Pancreas (tissue), 10 donors: Measurements from ENCODE around the gene PRAMEF7. TPM values are rescaled to one million over a fixed set of nuclear protein-coding genes. Genes with fewer than 3 reads are reported as not detected.
"Not testable (repeated sequence)": the region's sequence is repeated elsewhere in the genome, so short reads cannot be mapped to it uniquely, and the experiment has no call there.

Experiments used
- ATAC-seq, 4 donors: fragments of 200-7000 bp; cut with Tn5 transposase; one replicate each; pipeline versions ENCODE4 v1.8.0 to v1.9.1; 2020; ENCODE audit warnings: mild to moderate bottlenecking in 4 of 4, moderate library complexity in 4 of 4
- DNase-seq, 6 donors: peaks; one replicate each; pipeline ENCODE4 v3.0.0-alpha.2; 2020
- FAIRE-seq: peaks from 2 replicates; lab custom pipeline; 2012; peaks lifted over from hg19 to GRCh38; lab: Jason Lieb, UNC
- H3K27ac ChIP-seq, 4 donors: fragments of 200-600 bp; sonication (generic); 1 replicate in 3 of 4; 2 replicates in 1 of 4; pipeline versions ENCODE4 v1.5.0 to v1.8.0; 2020
- H3K27me3 ChIP-seq, 4 donors: fragments of 200-600 bp; one replicate each; pipeline ENCODE4 v1.8.0; 2021
- H3K36me3 ChIP-seq, 3 donors: fragments of 200-600 bp; sonication (generic) in 1 of 3; one replicate each; pipeline versions ENCODE4 v1.5.0 to v1.8.0; 2020 to 2021
- H3K4me1 ChIP-seq, 3 donors: fragments of 200-600 bp; one replicate each; pipeline ENCODE4 v1.8.0; 2021
- H3K4me3 ChIP-seq, 4 donors: fragments of 200-600 bp; sonication (generic) in 2 of 4; one replicate each; pipeline versions ENCODE4 v1.5.0 to v1.8.0; 2020 to 2021
- H3K9me3 ChIP-seq, 4 donors: fragments of 200-600 bp; one replicate each; pipeline ENCODE4 v1.8.0; 2021
- WGBS, 2 donors: extraction: QIAGEN DNeasy Blood & Tissue Kit; methylation state at CpG; one replicate each; pipeline ENCODE4 v1.1.7; 2013; 5-methylcytosine and 5-hydroxymethylcytosine counted together
- intact Hi-C, 3 donors: fragments of 100-400 bp; cut with DNase I; formaldehyde crosslinking; loops; one replicate each; pipeline versions ENCODE4 v1.11.1 to v1.14.2; 2022
- polyA plus RNA-seq, 2 donors: library from polyadenylated mRNA; stranded (reverse); fragments of 200-250 nt; gene quantifications; one replicate each; pipeline ENCODE4 v1.2.3, GENCODE V29; 2013
- total RNA-seq, 6 donors: library from RNA; stranded (reverse); fragmentation: NEBNext Ultra II Directional in 4 of 6; extraction: Animal tissue kit (Norgen Biotek cat#: 25700) in 4 of 6; gene quantifications; one replicate each; pipeline versions ENCODE4 v1.2.1 to v1.2.4, GENCODE V29; 2021 to 2023
- donor health status: healthy with polysubstance abuse.
- donor health status: DM: no; HTN: no; CAD: no; lungs with moderate emphysema.
- donor health status: DM: no; HTN: no; CAD: no.
- donor health status: control.
- donor health status: control.
- donor health status: Bipolar disorder and iron deficiency.
- donor health status: DM: yes; HTN: yes; CAD: no.
- donor health status: DM: no; HTN: no; CAD: no.
- donor health status: DM: no; HTN: no; CAD: no.
- donor health status: DM: yes; HTN: yes; CAD: no.

PRAMEF7 gene
- total RNA-seq: not detected
- not detected for polyA plus RNA-seq

GRCh38 chr1:12916310-12916709, at the start of gene PRAMEF7:
Gene PRAMEF7 (plus strand): TSS chr1:12916610. CDS start chr1:12917693, 1,083 bp downstream.
- H3K36me3 ChIP-seq, H3K9me3 ChIP-seq, ATAC-seq, H3K4me3 ChIP-seq, FAIRE-seq, DNase-seq, H3K27me3 ChIP-seq, H3K27ac ChIP-seq, intact Hi-C loops, H3K4me1 ChIP-seq: not testable (repeated sequence)
- no CpG with 5 or more reads among the region's 1 CpG for WGBS, 2 donors

- H3K4me1 ChIP-seq, H3K4me3 ChIP-seq, H3K27me3 ChIP-seq, ATAC-seq, FAIRE-seq, DNase-seq, H3K36me3 ChIP-seq, intact Hi-C loops, H3K9me3 ChIP-seq, H3K27ac ChIP-seq: not testable (repeated sequence)
- 61 to 62% methylated on average over 3 of the region's 4 CpGs for WGBS, 2 donors
Observed at GRCh38 chr1:12878453-12878852, 38.0 kb upstream of the PRAMEF7 start.

- ATAC-seq, H3K4me1 ChIP-seq, DNase-seq, H3K27me3 ChIP-seq, FAIRE-seq, H3K9me3 ChIP-seq, H3K36me3 ChIP-seq, H3K27ac ChIP-seq, intact Hi-C loops, H3K4me3 ChIP-seq: not testable (repeated sequence)
- WGBS, 2 donors: 59 to 63% methylated on average over 3 of the region's 3 CpGs
Observed at GRCh38 chr1:12886101-12886500, 30.3 kb upstream of the PRAMEF7 start, which contains the start of gene PRAMEF4. Gene PRAMEF4 (minus strand): TSS chr1:12886201. CDS start chr1:12883394, 2,807 bp downstream.

- intact Hi-C loops, H3K4me1 ChIP-seq, H3K27ac ChIP-seq, ATAC-seq, FAIRE-seq, H3K27me3 ChIP-seq, H3K36me3 ChIP-seq, H3K9me3 ChIP-seq, DNase-seq, H3K4me3 ChIP-seq: not testable (repeated sequence)
- 33% methylated on average over 1 of the region's 1 CpG; no CpG with 5 or more reads in 1 of the 2 donors for WGBS, 2 donors
Observed at GRCh38 chr1:12898170-12898569, 18.2 kb upstream of the PRAMEF7 start, which contains the start of gene PRAMEF10. Gene PRAMEF10 (minus strand): TSS chr1:12898270. CDS start chr1:12895847, 2,423 bp downstream.

- ATAC-seq, intact Hi-C loops, FAIRE-seq: not testable (repeated sequence)
Observed at GRCh38 chr1:12899186-12899585, 17.2 kb upstream of the PRAMEF7 start.

GRCh38 chr1:12903793-12904572, 12.4 kb upstream of the PRAMEF7 start:
- WGBS, 2 donors: 60 to 67% methylated on average over 3 of the region's 5 CpGs
- intact Hi-C loops, H3K4me3 ChIP-seq, ATAC-seq, H3K36me3 ChIP-seq, H3K4me1 ChIP-seq, DNase-seq, FAIRE-seq, H3K27me3 ChIP-seq, H3K9me3 ChIP-seq, H3K27ac ChIP-seq: not testable (repeated sequence)

More at GRCh38 chr1:12899186-12899585, 17.2 kb upstream of the PRAMEF7 start:
- H3K4me1 ChIP-seq, H3K27ac ChIP-seq, H3K4me3 ChIP-seq, H3K36me3 ChIP-seq, H3K27me3 ChIP-seq, H3K9me3 ChIP-seq, DNase-seq: not testable (repeated sequence)

GRCh38 chr1:12921749-12922148, 5.3 kb downstream of the PRAMEF7 start:
- H3K4me3 ChIP-seq, FAIRE-seq, intact Hi-C loops, DNase-seq, H3K36me3 ChIP-seq, H3K9me3 ChIP-seq, H3K4me1 ChIP-seq, H3K27me3 ChIP-seq, ATAC-seq, H3K27ac ChIP-seq: not testable (repeated sequence)
- 50 to 55% methylated on average over 2 of the region's 2 CpGs for WGBS, 2 donors

- H3K27ac ChIP-seq, H3K36me3 ChIP-seq, intact Hi-C loops, H3K27me3 ChIP-seq, DNase-seq, FAIRE-seq, H3K9me3 ChIP-seq, H3K4me1 ChIP-seq, H3K4me3 ChIP-seq: not testable (repeated sequence)
- ATAC-seq: peak in 1 of 4 donors; percentile 27
- WGBS, 2 donors: 20 to 26% methylated on average over 1 to 3 of the region's 5 CpGs
Observed at GRCh38 chr1:12924368-12924767, 8.0 kb downstream of the PRAMEF7 start.

- H3K4me3 ChIP-seq, H3K27ac ChIP-seq, ATAC-seq, H3K4me1 ChIP-seq, H3K9me3 ChIP-seq, FAIRE-seq, DNase-seq, H3K36me3 ChIP-seq, intact Hi-C loops, H3K27me3 ChIP-seq: not testable (repeated sequence)
- WGBS, 2 donors: 65 to 75% methylated on average over 2 of the region's 4 CpGs
Observed at GRCh38 chr1:12947480-12947879, 31.1 kb downstream of the PRAMEF7 start, which contains the start of gene PRAMEF6. Gene PRAMEF6 (minus strand): TSS chr1:12947580. CDS start chr1:12942518, 5,062 bp downstream.

Other genes with a start within 250 kb of the PRAMEF7 start
- not detected for gene AADACL3, start 200.5 kb upstream of the PRAMEF7 start, total RNA-seq
- gene AADACL3, start 200.5 kb upstream of the PRAMEF7 start, polyA plus RNA-seq: under 1 TPM in 1 of 2 donors, not detected in 1; 0.02 TPM
- gene CFAP107, start 170.4 kb upstream of the PRAMEF7 start, total RNA-seq: under 1 TPM in 2 of 6 donors, not detected in 4; 0.19 to 0.26 TPM
- gene CFAP107, start 170.4 kb upstream of the PRAMEF7 start, polyA plus RNA-seq: under 1 TPM in 1 of 2 donors, not detected in 1; 0.92 TPM
- not detected for gene PRAMEF12, start 142.9 kb upstream of the PRAMEF7 start, total RNA-seq
- gene PRAMEF12, start 142.9 kb upstream of the PRAMEF7 start, polyA plus RNA-seq: not detected
- not detected for gene PRAMEF1, start 125.2 kb upstream of the PRAMEF7 start, total RNA-seq
- not detected for gene PRAMEF1, start 125.2 kb upstream of the PRAMEF7 start, polyA plus RNA-seq
- gene PRAMEF11, start 85.2 kb upstream of the PRAMEF7 start, total RNA-seq: not detected
- not detected for gene PRAMEF11, start 85.2 kb upstream of the PRAMEF7 start, polyA plus RNA-seq
- not detected for gene HNRNPCL1, start 67.9 kb upstream of the PRAMEF7 start, total RNA-seq
- gene HNRNPCL1, start 67.9 kb upstream of the PRAMEF7 start, polyA plus RNA-seq: not detected
- gene PRAMEF2, start 59.5 kb upstream of the PRAMEF7 start, total RNA-seq: not detected
- gene PRAMEF2, start 59.5 kb upstream of the PRAMEF7 start, polyA plus RNA-seq: not detected
- not detected for gene PRAMEF4, start 30.4 kb upstream of the PRAMEF7 start, total RNA-seq
- not detected for gene PRAMEF4, start 30.4 kb upstream of the PRAMEF7 start, polyA plus RNA-seq
- gene PRAMEF10, start 18.3 kb upstream of the PRAMEF7 start, total RNA-seq: not detected
- not detected for gene PRAMEF10, start 18.3 kb upstream of the PRAMEF7 start, polyA plus RNA-seq
- gene PRAMEF6, start 31.0 kb downstream of the PRAMEF7 start, total RNA-seq: not detected
- gene PRAMEF6, start 31.0 kb downstream of the PRAMEF7 start, polyA plus RNA-seq: not detected
- gene PRAMEF27, start 140.0 kb downstream of the PRAMEF7 start, total RNA-seq: not detected
- gene PRAMEF27, start 140.0 kb downstream of the PRAMEF7 start, polyA plus RNA-seq: not detected
- not detected for gene HNRNPCL3, start 144.2 kb downstream of the PRAMEF7 start, total RNA-seq
- gene HNRNPCL3, start 144.2 kb downstream of the PRAMEF7 start, polyA plus RNA-seq: not detected
- gene PRAMEF25, start 154.2 kb downstream of the PRAMEF7 start, total RNA-seq: not detected
- gene PRAMEF25, start 154.2 kb downstream of the PRAMEF7 start, polyA plus RNA-seq: not detected
- gene HNRNPCL2, start 200.2 kb downstream of the PRAMEF7 start, total RNA-seq: not detected
- not detected for gene HNRNPCL2, start 200.2 kb downstream of the PRAMEF7 start, polyA plus RNA-seq
- not detected for gene PRAMEF26, start 239.4 kb downstream of the PRAMEF7 start, total RNA-seq
- not detected for gene PRAMEF26, start 239.4 kb downstream of the PRAMEF7 start, polyA plus RNA-seq
- gene HNRNPCL4, start 249.0 kb downstream of the PRAMEF7 start, total RNA-seq: not detected
- not detected for gene HNRNPCL4, start 249.0 kb downstream of the PRAMEF7 start, polyA plus RNA-seq